ENCODE measurements around the gene DAD1. TPM values are rescaled to one million over a fixed set of nuclear protein-coding genes. Genes with fewer than 3 reads are reported as not detected.

The DAD1 gene
- total and polyA plus RNA-seq, 2 of the 8 experiments (the other 6 are each of a cell fraction or from before 2014, with no cell fraction given): 131 to 440 TPM

GRCh38 chr14:22598099-22598895, 9.3 kb upstream of the DAD1 start, which contains the start of gene ABHD4 (continued):
- TF ChIP-seq TBP (IDR thresholded peaks at IDR 0.05; ENCODE audit: low read depth, low read length) (peak; percentile 50), PHF8 (conservative IDR thresholded peaks at IDR 0.05; ENCODE audit: low read depth, low read length) (peak; percentile 52), SP1 (IDR thresholded peaks at IDR 0.05; ENCODE audit: low read depth, low read length) (peak; percentile 15; the same call in 1 of the 2 replicates), TAF1 (IDR thresholded peaks at IDR 0.05; ENCODE audit: low read depth, low read length) (peak; percentile 89), ASH2L (IDR thresholded peaks at IDR 0.05; ENCODE audit: low read length) (peak; percentile 67), POLR2AphosphoS5 (IDR thresholded peaks at IDR 0.05; ENCODE audit: low read depth, low read length) (peak; percentile 72; the same call in 1 of the 2 replicates), HDAC6 (IDR thresholded peaks at IDR 0.05; ENCODE audit: low read depth, low read length) (no peak), KDM4A (IDR thresholded peaks at IDR 0.05; ENCODE audit: low read depth, low read length, severe bottlenecking) (peak; percentile 85), USF2 (IDR thresholded peaks at IDR 0.05; ENCODE audit: low read length) (peak; percentile 67), YY1 (IDR thresholded peaks at IDR 0.05; ENCODE audit: low read depth, low read length) (0 out of 2 replicates have a peak, but pooled peaks have one; percentile 20)
